ENCODE data around the gene CRTAC1. TPM values are rescaled to one million over a fixed set of nuclear protein-coding genes. Genes with fewer than 3 reads are reported as not detected.

Gene CRTAC1
- total and polyA plus RNA-seq, 10 of the 15 experiments (the other 5 are each of a cell fraction or from before 2014, with no cell fraction given) = 0.10 TPM; not detected in 9

- no peak overlapping the region for H3K4me3 ChIP-seq
- no peaks in the 10 kb centered on the region for H3K4me1 ChIP-seq (ENCODE audit: control insufficient read depth, insufficient read depth, low read length)
- ATAC-seq (no peak), DNase-seq (ENCODE audit: low read depth, low spot score) (no peak), FAIRE-seq (no peak)
- no peak for TF ChIP-seq PAX8 (IDR thresholded peaks at IDR 0.05)
- no peak for TF ChIP-seq ZNF384 (IDR thresholded peaks at IDR 0.05; ENCODE audit: borderline replicate concordance, low read depth, low read length)
- no peak for TF ChIP-seq ZNF24 (IDR thresholded peaks at IDR 0.05)
- TF ChIP-seq KLF5 (IDR thresholded peaks at IDR 0.05; ENCODE audit: partially characterized antibody) = no peak
- no peak for TF ChIP-seq MYB (IDR thresholded peaks at IDR 0.05; ENCODE audit: borderline replicate concordance, low read depth, low read length)
- TF ChIP-seq HCFC1 (IDR thresholded peaks at IDR 0.05; ENCODE audit: low read length) = no peak
- no peaks in the 10 kb centered on the region; the same call in 2 of the 3 replicates for H3K9me3 ChIP-seq (replicated peaks; ENCODE audit: control insufficient read depth, insufficient read depth, low read length)
- no peak overlapping the region for H3K9ac ChIP-seq (ENCODE audit: control insufficient read depth, insufficient read depth, low read length)
- no peaks in the 10 kb centered on the region for H4K20me1 ChIP-seq (ENCODE audit: control insufficient read depth, insufficient read depth)
- CTCF ChIA-PET = no interaction called here
- BruUV-seq (replicated peaks) = no TSS peak
- intact Hi-C loops (cut with micrococcal nuclease; ENCODE audit: unreplicated experiment) = no loop called here
- SMC1A ChIA-PET (ENCODE audit: uncharacterized antibody, unreplicated experiment) = no interaction called here
- H2AFZ ChIP-seq (ENCODE audit: control insufficient read depth, low read depth, low read length) = no peak overlapping the region
- H3K27me3 ChIP-seq (replicated peaks in 1 of 2; ENCODE audit: control insufficient read depth in 2 of 2, insufficient read depth in 2 of 2, low read length in 1 of 2) = no peaks in the 10 kb centered on the region; a peak in 1 of 4 replicates
- H3K4me2 ChIP-seq (ENCODE audit: control insufficient read depth, insufficient read depth) = no peak overlapping the region
- no peaks in the 10 kb centered on the region for H3K36me3 ChIP-seq (ENCODE audit: control insufficient read depth in 2 of 2, insufficient read depth in 2 of 2, low read length in 1 of 2)
- RAD21 ChIA-PET (ENCODE audit: unreplicated experiment) = no interaction called here
- POLR2A ChIA-PET = no interaction called here
- no peaks in the 10 kb centered on the region for H3K79me2 ChIP-seq (ENCODE audit: control insufficient read depth, insufficient read depth, low read length)
- in situ Hi-C loops (cut with MboI) = no loop called here
- no peak overlapping the region for H3K27ac ChIP-seq (ENCODE audit: control insufficient read depth, insufficient read depth)
These were observed 85.6 kb downstream of the CRTAC1 start for GRCh38 chr10:97944772-97945171.

GRCh38 chr10:97943294-97943693 is 87.1 kb downstream of the CRTAC1 start:
- Histone ChIP-seq H3K79me2 (ENCODE audit: control insufficient read depth, insufficient read depth, low read length) (no peaks in the 10 kb centered on the region), H3K4me1 (ENCODE audit: control insufficient read depth, insufficient read depth, low read length) (no peaks in the 10 kb centered on the region), H3K27me3 (replicated peaks in 1 of 2; ENCODE audit: control insufficient read depth in 2 of 2, insufficient read depth in 2 of 2, low read length in 1 of 2) (no peaks in the 10 kb centered on the region; a peak in 1 of 4 replicates), H3K9ac (ENCODE audit: control insufficient read depth, insufficient read depth, low read length) (no peak overlapping the region), H3K9me3 (replicated peaks; ENCODE audit: control insufficient read depth, insufficient read depth, low read length) (no peaks in the 10 kb centered on the region; the same call in 2 of the 3 replicates), H3K4me3 (no peak overlapping the region), H3K36me3 (ENCODE audit: control insufficient read depth in 2 of 2, insufficient read depth in 2 of 2, low read length in 1 of 2) (no peaks in the 10 kb centered on the region), H3K27ac (ENCODE audit: control insufficient read depth, insufficient read depth) (no peak overlapping the region), H3K4me2 (ENCODE audit: control insufficient read depth, insufficient read depth) (no peak overlapping the region), H2AFZ (ENCODE audit: control insufficient read depth, low read depth, low read length) (no peak overlapping the region), H4K20me1 (ENCODE audit: control insufficient read depth, insufficient read depth) (no peaks in the 10 kb centered on the region)
- WGBS (ENCODE audit: insufficient coverage, insufficient replicate concordance, low lambda C conversion rate, missing lambda C conversion rate) = 0% methylated on average over 2 of the region's 2 CpGs
- ChIA-PET SMC1A (ENCODE audit: uncharacterized antibody, unreplicated experiment) (no interaction called here), RAD21 (ENCODE audit: unreplicated experiment) (no interaction called here), POLR2A (no interaction called here), CTCF (no interaction called here)
- TF ChIP-seq RELB (IDR thresholded peaks at IDR 0.05; ENCODE audit: low read depth) (no peak), ZBED1 (IDR thresholded peaks at IDR 0.05; ENCODE audit: borderline replicate concordance) (no peak), KDM1A (IDR thresholded peaks at IDR 0.05; ENCODE audit: borderline replicate concordance) (no peak)
- no peak for ATAC-seq
- in situ Hi-C loops (cut with MboI) (no loop called here), intact Hi-C loops (cut with micrococcal nuclease; ENCODE audit: unreplicated experiment) (no loop called here)
- no peak for DNase-seq (ENCODE audit: low read depth, low spot score)
- FAIRE-seq = no peak
- BruUV-seq (replicated peaks) = no TSS peak

All from GM12878 (cell line).